ENCODE data around the gene CHRNE.
"Not testable (repeated sequence)": the region's sequence is repeated elsewhere in the genome, so short reads cannot be mapped to it uniquely, and the experiment has no call there.

The CHRNE gene

GRCh38 chr17:4940555-4941318 lies 37.8 kb upstream of the CHRNE start:
- in situ Hi-C loops (cut with HindIII; ENCODE audit: low sequenced_read_pairs), result no loop called here

- in situ Hi-C loops (cut with HindIII; ENCODE audit: low sequenced_read_pairs), result no loop called here
Observed at GRCh38 chr17:4939796-4940554, 37.1 kb upstream of the CHRNE start, which contains the start of the genes RNF167 and SLC25A11. TSS of gene RNF167 (plus strand) at chr17:4940268. CDS start at chr17:4940910, 642 bp downstream. TSS of gene SLC25A11 (minus strand) at chr17:4940046. CDS start at chr17:4939910, 136 bp downstream.

GRCh38 chr17:4939546-4939795 lies 36.6 kb upstream of the CHRNE start:
- in situ Hi-C loops (cut with HindIII; ENCODE audit: low sequenced_read_pairs), result no loop called here

- in situ Hi-C loops (cut with HindIII; ENCODE audit: low sequenced_read_pairs), result no loop called here
Observed at GRCh38 chr17:4938688-4939545, 36.0 kb upstream of the CHRNE start.

- in situ Hi-C loops (cut with HindIII; ENCODE audit: low sequenced_read_pairs), result no loop called here
Observed at GRCh38 chr17:4938069-4938491, 35.2 kb upstream of the CHRNE start.

GRCh38 chr17:4937553-4937952 lies 34.7 kb upstream of the CHRNE start:
- in situ Hi-C loops (cut with HindIII; ENCODE audit: low sequenced_read_pairs), result no loop called here

- in situ Hi-C loops (cut with HindIII; ENCODE audit: low sequenced_read_pairs), result no loop called here
Observed at GRCh38 chr17:4936436-4936835, 33.5 kb upstream of the CHRNE start.

- in situ Hi-C loops (cut with HindIII; ENCODE audit: low sequenced_read_pairs), result no loop called here
Observed at GRCh38 chr17:4935650-4936049, 32.8 kb upstream of the CHRNE start.

- in situ Hi-C loops (cut with HindIII; ENCODE audit: low sequenced_read_pairs), result no loop called here
Observed at GRCh38 chr17:4934173-4934979, 31.5 kb upstream of the CHRNE start.

GRCh38 chr17:4933646-4934045 lies 30.7 kb upstream of the CHRNE start:
- in situ Hi-C loops (cut with HindIII; ENCODE audit: low sequenced_read_pairs), result no loop called here

- in situ Hi-C loops (cut with HindIII; ENCODE audit: low sequenced_read_pairs), result no loop called here
Observed at GRCh38 chr17:4932756-4933155, 29.9 kb upstream of the CHRNE start.

GRCh38 chr17:4931963-4932362 lies 29.1 kb upstream of the CHRNE start, which contains the start of gene GP1BA:
TSS of gene GP1BA (plus strand) at chr17:4932277. CDS start at chr17:4932605, 328 bp downstream.
- in situ Hi-C loops (cut with HindIII; ENCODE audit: low sequenced_read_pairs), result no loop called here

- in situ Hi-C loops (cut with HindIII; ENCODE audit: low sequenced_read_pairs), result no loop called here
Observed at GRCh38 chr17:4928881-4929280, 26.0 kb upstream of the CHRNE start.

- in situ Hi-C loops (cut with HindIII; ENCODE audit: low sequenced_read_pairs), result not testable (repeated sequence)
Observed at GRCh38 chr17:4926577-4927335, 23.9 kb upstream of the CHRNE start.

- in situ Hi-C loops (cut with HindIII; ENCODE audit: low sequenced_read_pairs), result no loop called here
Observed at GRCh38 chr17:4921320-4921719, 18.4 kb upstream of the CHRNE start.

- in situ Hi-C loops (cut with HindIII; ENCODE audit: low sequenced_read_pairs), result no loop called here
Observed at GRCh38 chr17:4920351-4921048, 17.6 kb upstream of the CHRNE start.

- in situ Hi-C loops (cut with HindIII; ENCODE audit: low sequenced_read_pairs), result no loop called here
Observed at GRCh38 chr17:4919511-4920047, 16.7 kb upstream of the CHRNE start.

- in situ Hi-C loops (cut with HindIII; ENCODE audit: low sequenced_read_pairs), result not testable (repeated sequence)
Observed at GRCh38 chr17:4914551-4914950, 11.7 kb upstream of the CHRNE start.

- in situ Hi-C loops (cut with HindIII; ENCODE audit: low sequenced_read_pairs), result no loop called here
Observed at GRCh38 chr17:4913994-4914393, 11.1 kb upstream of the CHRNE start.

Measured in endothelial cell of hepatic sinusoid (primary cell).